Central memory CD4-positive, alpha-beta T cell (primary cell): Measurements from ENCODE around the gene GPATCH4.

Experiments used
- DNase-seq: peaks from one replicate; pipeline ENCODE4 v3.0.0; 2022

Gene GPATCH4

DNA sequence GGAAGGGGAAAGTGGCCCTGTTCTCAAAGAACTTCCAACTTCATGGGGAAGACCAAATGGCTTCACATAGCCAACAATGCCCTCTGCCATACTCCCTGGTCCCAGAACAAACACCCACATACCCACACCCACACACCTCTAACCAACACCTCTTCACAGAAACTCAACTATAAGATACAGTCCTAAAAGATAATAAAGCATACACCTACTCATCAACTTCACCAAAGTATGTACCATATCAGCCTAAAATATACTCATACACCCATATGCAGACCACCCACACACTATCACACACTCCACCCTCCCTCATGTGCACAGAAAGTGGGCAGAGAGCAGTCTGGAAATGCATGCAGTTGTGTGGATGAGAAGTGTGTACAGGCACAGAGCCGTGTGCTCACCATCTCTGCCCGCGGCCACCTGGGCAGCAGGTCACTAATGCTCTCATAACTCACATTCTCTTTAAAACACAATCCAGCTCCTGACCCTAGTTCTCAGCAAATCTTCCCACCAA is 56.6 kb downstream of the GPATCH4 start:
- no peak for DNase-seq
